ENCODE measurements around the gene SAMD4B. TPM values are rescaled to one million over a fixed set of nuclear protein-coding genes. Genes with fewer than 3 reads are reported as not detected.
A peak's percentile ranks its signal among the peaks of the same experiment; 100 is the strongest.

The SAMD4B gene
- total and polyA plus RNA-seq, 2 donors from 2014 or later, result 92.9 to 100 TPM

DNA sequence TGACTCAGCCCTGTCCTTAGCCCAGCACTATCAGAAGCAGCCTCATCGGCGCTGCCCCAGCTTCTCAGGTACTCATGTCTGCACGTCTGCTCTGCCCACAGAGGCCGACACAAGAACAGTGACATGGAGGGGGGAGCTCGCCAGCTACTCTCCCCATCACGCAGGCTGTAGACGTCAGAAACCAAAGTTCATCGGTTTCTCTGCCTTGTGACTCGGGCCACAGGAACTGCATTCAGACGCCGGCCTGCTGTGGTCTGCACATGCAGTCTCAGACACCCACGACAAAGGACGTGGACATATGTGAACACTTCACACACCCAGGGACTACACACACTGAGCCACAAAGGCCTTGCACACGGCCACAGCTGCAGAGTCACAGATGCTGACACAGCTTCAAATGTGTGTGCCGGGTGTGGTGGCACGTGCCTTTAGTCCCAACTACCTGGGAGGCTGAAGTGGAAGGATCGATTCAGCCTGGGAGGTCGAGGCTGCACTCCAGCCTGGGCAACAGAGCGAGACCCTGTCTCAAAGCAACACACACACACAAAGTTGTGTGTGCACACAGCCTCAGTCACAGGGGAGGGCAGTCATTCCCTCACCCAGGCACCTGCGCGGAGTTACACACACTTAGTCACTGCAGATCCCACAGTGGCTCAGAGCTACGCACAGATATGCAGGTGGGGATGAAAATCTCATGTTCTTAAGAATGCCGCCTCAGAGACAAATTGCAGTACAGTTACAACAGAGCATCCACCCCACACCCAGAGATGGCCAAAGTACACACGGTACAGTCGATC, 59.5 kb downstream of the SAMD4B start:
- H3K4me1 ChIP-seq (ENCODE audit: control insufficient read depth in 2 of 3, insufficient read depth in 2 of 3, low read depth in 1 of 3, low read length in 3 of 3), result peaks cover 3 to 39% (median 30%) of the 10 kb centered on the region in 3 donors
- peak in 2 of 5 donors; percentile 60 to 87 for DNase-seq
- FAIRE-seq, result no peak
- TF ChIP-seq, protein P1, sequence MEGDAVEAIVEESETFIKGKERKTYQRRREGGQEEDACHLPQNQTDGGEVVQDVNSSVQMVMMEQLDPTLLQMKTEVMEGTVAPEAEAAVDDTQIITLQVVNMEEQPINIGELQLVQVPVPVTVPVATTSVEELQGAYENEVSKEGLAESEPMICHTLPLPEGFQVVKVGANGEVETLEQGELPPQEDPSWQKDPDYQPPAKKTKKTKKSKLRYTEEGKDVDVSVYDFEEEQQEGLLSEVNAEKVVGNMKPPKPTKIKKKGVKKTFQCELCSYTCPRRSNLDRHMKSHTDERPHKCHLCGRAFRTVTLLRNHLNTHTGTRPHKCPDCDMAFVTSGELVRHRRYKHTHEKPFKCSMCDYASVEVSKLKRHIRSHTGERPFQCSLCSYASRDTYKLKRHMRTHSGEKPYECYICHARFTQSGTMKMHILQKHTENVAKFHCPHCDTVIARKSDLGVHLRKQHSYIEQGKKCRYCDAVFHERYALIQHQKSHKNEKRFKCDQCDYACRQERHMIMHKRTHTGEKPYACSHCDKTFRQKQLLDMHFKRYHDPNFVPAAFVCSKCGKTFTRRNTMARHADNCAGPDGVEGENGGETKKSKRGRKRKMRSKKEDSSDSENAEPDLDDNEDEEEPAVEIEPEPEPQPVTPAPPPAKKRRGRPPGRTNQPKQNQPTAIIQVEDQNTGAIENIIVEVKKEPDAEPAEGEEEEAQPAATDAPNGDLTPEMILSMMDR (IDR thresholded peaks at IDR 0.05; ENCODE audit: borderline replicate concordance, extremely low read depth, insufficient read depth), result no peak
- H3K27ac ChIP-seq (ENCODE audit: low read depth in 2 of 2, low read length in 2 of 2), result peak overlapping the region; percentile 97 to 99
- peak overlapping the region; percentile 2 to 66 (median 57) for H3K4me3 ChIP-seq (ENCODE audit: low read length in 3 of 3)
- H3K9me3 ChIP-seq (ENCODE audit: control insufficient read depth in 2 of 3, insufficient read depth in 1 of 3, low read length in 3 of 3), result no peaks in the 10 kb centered on the region
- peaks cover 0 to 4% (median 0%) of the 10 kb centered on the region in 3 donors for H3K36me3 ChIP-seq (ENCODE audit: control insufficient read depth in 2 of 3, insufficient read depth in 3 of 3, low read length in 3 of 3)
- no peaks in the 10 kb centered on the region for H3K27me3 ChIP-seq (ENCODE audit: control insufficient read depth, insufficient read depth, low read length)
- intact Hi-C loops (cut with DNase I), result no loop called here
- peak overlapping the region; percentile 16 to 94 (median 31) for H3K9ac ChIP-seq (ENCODE audit: low read length in 3 of 3)

DNA sequence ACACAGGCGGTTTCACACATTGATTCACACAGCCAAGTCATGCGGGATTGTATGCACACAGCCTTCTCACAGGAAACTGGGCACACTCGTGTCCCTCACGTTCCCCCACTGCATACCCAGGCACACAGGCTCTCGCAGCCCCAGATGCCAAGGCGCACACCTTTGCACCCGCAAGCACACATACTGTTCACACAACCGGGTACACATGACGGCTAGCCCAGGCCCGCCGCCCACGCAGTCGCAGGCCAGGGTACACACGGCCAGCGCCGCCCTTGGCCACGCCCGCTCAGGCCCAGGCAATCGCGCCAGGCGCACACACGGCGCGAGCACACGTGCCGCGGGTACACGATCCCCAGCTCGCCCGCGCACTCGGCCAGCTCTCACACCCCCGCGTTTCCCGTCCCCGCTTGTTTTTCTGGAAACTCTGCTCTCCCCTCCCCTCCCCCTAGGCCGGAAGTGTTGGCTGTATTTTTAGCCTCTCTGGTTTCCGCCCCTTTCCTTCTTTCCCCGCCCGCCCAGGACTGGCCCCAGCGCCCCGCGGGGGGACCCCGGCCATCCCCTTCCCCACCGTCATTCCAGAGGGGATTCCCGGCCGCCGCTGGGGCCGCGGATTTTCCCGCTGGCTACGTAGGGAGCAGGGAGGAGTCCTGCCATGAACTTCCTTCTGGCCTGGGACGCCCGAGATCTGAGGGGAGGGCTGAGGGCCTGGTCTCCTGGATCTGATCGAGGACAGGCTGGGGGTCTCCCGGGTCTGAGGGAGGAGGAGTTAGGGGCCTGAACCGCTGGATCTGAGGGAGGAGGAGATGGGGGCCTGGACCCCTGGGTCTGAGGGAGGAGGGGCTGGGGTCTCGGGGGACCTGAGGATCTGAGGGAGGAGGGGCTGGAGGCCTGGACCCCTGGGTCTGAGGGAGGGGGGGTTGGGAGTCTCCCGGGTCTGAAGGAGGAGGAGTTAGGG, 60.4 kb downstream of the SAMD4B start:
- Histone ChIP-seq H3K36me3 (ENCODE audit: control insufficient read depth in 2 of 3, insufficient read depth in 3 of 3, low read length in 3 of 3) (peaks cover 0 to 9% (median 0%) of the 10 kb centered on the region in 3 donors), H3K9ac (ENCODE audit: low read length in 3 of 3) (peak overlapping the region; percentile 31 to 94 (median 41)), H3K4me1 (ENCODE audit: control insufficient read depth in 2 of 3, insufficient read depth in 2 of 3, low read depth in 1 of 3, low read length in 3 of 3) (peaks cover 3 to 34% (median 30%) of the 10 kb centered on the region in 3 donors), H3K27ac (ENCODE audit: low read depth in 2 of 2, low read length in 2 of 2) (peak overlapping the region; percentile 97 to 99), H3K9me3 (ENCODE audit: control insufficient read depth in 2 of 3, insufficient read depth in 1 of 3, low read length in 3 of 3) (no peaks in the 10 kb centered on the region), H3K27me3 (ENCODE audit: control insufficient read depth, insufficient read depth, low read length) (no peaks in the 10 kb centered on the region), H3K4me3 (ENCODE audit: low read length in 3 of 3) (peak overlapping the region; percentile 18 to 66 (median 57))
- TF ChIP-seq, protein P1 (IDR thresholded peaks at IDR 0.05; ENCODE audit: borderline replicate concordance, extremely low read depth, insufficient read depth), result no peak
- FAIRE-seq (no peak), DNase-seq (peak; percentile 93 to 98 (median 95))
- intact Hi-C loops (cut with DNase I), result no loop called here

DNA sequence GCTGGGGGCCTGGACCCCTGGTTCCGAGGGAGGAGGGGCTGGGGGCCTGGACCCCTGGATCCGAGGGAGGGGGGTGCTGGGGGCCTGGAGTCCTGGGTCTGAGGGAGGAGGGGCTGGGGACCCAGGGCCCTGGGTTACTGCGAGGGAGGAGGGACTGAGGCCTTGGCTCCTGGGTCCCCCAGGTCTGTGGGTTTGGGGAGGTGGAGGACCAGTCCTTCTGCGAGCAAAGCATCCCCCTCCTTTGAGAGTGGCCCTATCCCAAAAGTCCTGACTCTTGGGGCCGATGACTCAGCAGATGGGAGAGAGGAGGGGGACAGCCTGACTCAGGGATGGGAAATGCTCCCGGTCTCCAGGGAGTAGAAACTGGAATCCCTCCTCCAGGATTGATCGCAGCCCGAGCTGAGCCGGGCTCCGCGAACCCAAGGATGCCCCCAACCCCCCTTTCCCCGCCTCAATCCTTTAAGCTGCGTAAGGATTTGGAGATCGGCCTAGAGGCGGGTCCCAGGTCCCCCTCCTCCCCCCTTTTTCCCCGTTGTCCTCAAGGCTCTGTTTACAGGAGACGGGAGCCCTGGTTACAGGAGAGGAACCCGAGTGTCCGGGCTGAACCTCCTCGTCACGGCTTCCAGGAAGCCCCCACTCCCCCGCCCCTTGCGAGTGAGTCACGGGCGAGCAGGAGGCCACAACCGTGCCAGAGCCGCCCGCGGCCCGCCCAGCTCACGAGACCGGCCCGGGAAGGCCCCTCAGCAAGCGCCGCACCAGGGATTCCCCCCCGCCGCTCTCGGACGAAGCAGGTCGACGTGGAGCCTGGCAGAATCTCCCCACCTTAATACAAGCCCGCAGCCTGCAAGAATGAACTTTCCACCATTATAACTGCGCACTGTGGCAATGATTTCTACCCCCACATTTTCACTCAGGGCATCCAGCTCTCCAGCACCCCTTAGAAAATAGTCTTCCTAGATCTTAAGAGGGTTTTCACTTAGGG, 61.4 kb downstream of the SAMD4B start:
- TF ChIP-seq, protein P1 (IDR thresholded peaks at IDR 0.05; ENCODE audit: borderline replicate concordance, extremely low read depth, insufficient read depth), result no peak
- peaks cover 0 to 19% (median 4%) of the 10 kb centered on the region in 3 donors for H3K36me3 ChIP-seq (ENCODE audit: control insufficient read depth in 2 of 3, insufficient read depth in 3 of 3, low read length in 3 of 3)
- peak overlapping the region; percentile 56 to 66 (median 56) for H3K4me3 ChIP-seq (ENCODE audit: low read length in 3 of 3)
- H3K4me1 ChIP-seq (ENCODE audit: control insufficient read depth in 2 of 3, insufficient read depth in 2 of 3, low read depth in 1 of 3, low read length in 3 of 3), result peaks cover 3 to 27% (median 25%) of the 10 kb centered on the region in 3 donors
- peak; percentile 90 to 100 (median 92) for DNase-seq
- no peaks in the 10 kb centered on the region for H3K27me3 ChIP-seq (ENCODE audit: control insufficient read depth, insufficient read depth, low read length)
- FAIRE-seq, result no peak
- H3K9ac ChIP-seq (ENCODE audit: low read length in 3 of 3), result peak overlapping the region in 2 of 3 donors; percentile 74 to 94
- no peaks in the 10 kb centered on the region for H3K9me3 ChIP-seq (ENCODE audit: control insufficient read depth in 2 of 3, insufficient read depth in 1 of 3, low read length in 3 of 3)
- intact Hi-C loops (cut with DNase I), result no loop called here
- peak overlapping the region; percentile 97 to 99 for H3K27ac ChIP-seq (ENCODE audit: low read depth in 2 of 2, low read length in 2 of 2)
